Heart left ventricle (tissue), 16 donors: ENCODE measurements around the gene RXRB. TPM values are rescaled to one million over a fixed set of nuclear protein-coding genes. Genes with fewer than 3 reads are reported as not detected.
A peak's percentile ranks its signal among the peaks of the same experiment; 100 is the strongest.

Experiments used
- ATAC-seq, 4 donors: fragments of 200-7000 bp; cut with Tn5 transposase; one replicate each; pipeline ENCODE4 v1.9.1; 2020 to 2022; ENCODE audit warnings: moderate library complexity in 4 of 4, mild to moderate bottlenecking in 3 of 4, moderate number of reproducible peaks in 1 of 4
- DNase-seq, 5 donors: peaks; one replicate each; pipeline ENCODE4 v3.0.0-alpha.2; 2020
- H3K27ac ChIP-seq, 12 donors: fragments of 200-600 bp; sonication (generic) in 4 of 12; one replicate each; pipeline versions ENCODE4 v1.5.0 to v1.8.0; 2016 to 2022; ENCODE audit warnings: mild to moderate bottlenecking in 2 of 12
- H3K27me3 ChIP-seq, 9 donors: fragments of 200-600 bp; sonication (generic) in 2 of 9; one replicate each; pipeline versions ENCODE4 v1.5.1 to v1.8.0; 2016 to 2022; ENCODE audit warnings: mild to moderate bottlenecking in 3 of 9
- H3K36me3 ChIP-seq, 9 donors: fragments of 200-600 bp; sonication (generic) in 2 of 9; one replicate each; pipeline versions ENCODE4 v1.5.0 to v1.8.0; 2018 to 2022; ENCODE audit warnings: mild to moderate bottlenecking in 2 of 9
- H3K4me1 ChIP-seq, 12 donors: fragments of 200-600 bp; sonication (generic) in 4 of 12; one replicate each; pipeline versions ENCODE4 v1.5.0 to v1.8.0; 2016 to 2022; ENCODE audit warnings: mild to moderate bottlenecking in 3 of 12
- H3K4me3 ChIP-seq, 12 donors: fragments of 200-600 bp; sonication (generic) in 4 of 12; one replicate each; pipeline versions ENCODE4 v1.5.0 to v1.8.0; 2017 to 2022; ENCODE audit warnings: mild to moderate bottlenecking in 9 of 12, moderate library complexity in 4 of 12
- H3K9me3 ChIP-seq, 12 donors: fragments of 200-600 bp; sonication (generic) in 4 of 12; one replicate each; pipeline versions ENCODE4 v1.5.0 to v1.8.0; 2016 to 2022; ENCODE audit warnings: mild to moderate bottlenecking in 1 of 12
- POLR2A ChIP-seq, 2 donors: fragments of 450-650 bp; IDR thresholded peaks; one replicate each; pipeline ENCODE4 v1.6.1; 2017; ENCODE audit warnings: antibody characterized with exemption in 2 of 2, mild to moderate bottlenecking in 2 of 2, moderate library complexity in 2 of 2
- WGBS, 4 donors: extraction: QIAGEN DNeasy Blood & Tissue Kit in 2 of 4; methylation state at CpG; one replicate each; pipeline versions ENCODE4 v1.1.5 to v1.1.7; 2013 to 2018; 5-methylcytosine and 5-hydroxymethylcytosine counted together
- intact Hi-C, 10 donors: fragments of 100-400 bp; cut with DNase I; formaldehyde crosslinking; loops; one replicate each; pipeline versions ENCODE4 v1.11.1 to v1.14.2; 2022
- polyA plus RNA-seq, 2 donors: library from polyadenylated mRNA; stranded (reverse); fragments of 200-250 nt; gene quantifications; one replicate each; pipeline ENCODE4 v1.2.3, GENCODE V29; 2013
- total RNA-seq, 9 donors: library from RNA; depleted of rRNA in 2 of 9; stranded (reverse); fragments of >200 nt in 2 of 9; fragmentation: NEBNext Ultra II Directional in 3 of 9; extraction: Animal tissue kit (Norgen Biotek cat#: 25700) in 3 of 9; gene quantifications; one replicate each; pipeline versions ENCODE4 v1.1.0 to v1.2.4, GENCODE V29; 2016 to 2023
- TF ChIP-seq, protein P1 (sequence below), 12 donors: fragments of 200-600 bp; sonication (generic) in 4 of 12; IDR thresholded peaks; one replicate each; pipeline versions ENCODE4 v1.5.0 to v1.8.0; 2018 to 2022; ENCODE audit warnings: antibody characterized with exemption in 12 of 12, mild to moderate bottlenecking in 5 of 12
- donor health status: ischemic (EF 13 %, LVEDD 7.1; RV severe dilation, severe dysfunction).
- donor health status: healthy with polysubstance abuse.
- donor health status: DM: no; HTN: yes; CAD: no.
- donor health status: DM: no; HTN: no; CAD: no.
- donor health status: ischemic (EF 25% LVEDD 6.9; RV normal size, moderate dysfunction).
- donor health status: ischemic (EF 25% LVEDD 5.7; RV mildly dilated, moderate dysfunction).
- donor health status: healthy.
- donor health status: DM: yes; HTN: yes; CAD: no.
- donor health status: ischemic (EF 35%, LVEDD 5.7; RV mildly dilated, moderate dysfunction).
- donor health status: nonischemic (EF 11% LVEDD 7.7; RV severe dilation, severe dysfunction).
- donor health status: DM: yes; HTN: yes; CAD: no.
- donor health status: PGD.
- donor health status: ischemic (EF 29% LVEDD 5.4; RV normal size, mild dysfunction).
- donor health status: nonischemic (EF 23%, LVEDD 6.1; RV moderate dilation, normal function).

Gene RXRB
- total and polyA plus RNA-seq, 11 donors = 20.7 to 39.6 (median 29.8) TPM

DNA sequence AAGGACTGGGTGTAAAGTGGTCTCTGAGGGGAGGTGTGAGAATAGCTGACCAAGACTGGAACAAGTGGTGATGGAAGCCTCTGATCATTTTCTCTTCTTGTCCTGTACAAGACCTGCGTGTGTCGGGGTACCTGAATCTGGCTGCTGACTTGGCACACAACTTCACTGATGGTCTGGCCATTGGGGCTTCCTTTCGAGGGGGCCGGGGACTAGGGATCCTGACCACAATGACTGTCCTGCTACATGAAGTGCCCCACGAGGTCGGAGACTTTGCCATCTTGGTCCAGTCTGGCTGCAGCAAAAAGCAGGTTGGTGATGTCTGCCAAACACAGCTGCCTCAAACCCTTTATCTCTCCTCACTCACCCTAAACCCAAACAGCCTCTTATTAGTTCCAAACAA lies 2.3 kb upstream of the RXRB start:
- Histone ChIP-seq H3K4me1 (peaks cover 10 to 70% (median 47%) of the 10 kb centered on the region in 12 donors), H3K27ac (no peak overlapping the region), H3K36me3 (peaks cover 0 to 31% (median 21%) of the 10 kb centered on the region in 9 donors), H3K4me3 (no peak overlapping the region), H3K27me3 (no peaks in the 10 kb centered on the region), H3K9me3 (no peaks in the 10 kb centered on the region)
- no peak for DNase-seq
- 85 to 91% (median 87%) methylated on average over 6 of the region's 6 CpGs for WGBS, 4 donors
- ATAC-seq = no peak
- intact Hi-C loops = loop anchor here in 2 of 10 donors (5.0 to 10.0 kb wide), 3 partner anchors 45 to 1008 kb away; partner anchors contain the start of genes GPSM3 (in 1 of the 2), PBX2 (in 1 of the 2) and PHF1 (in 1 of the 2)
- TF ChIP-seq POLR2A (IDR thresholded peaks at IDR 0.05) = no peak
- TF ChIP-seq, protein P1, sequence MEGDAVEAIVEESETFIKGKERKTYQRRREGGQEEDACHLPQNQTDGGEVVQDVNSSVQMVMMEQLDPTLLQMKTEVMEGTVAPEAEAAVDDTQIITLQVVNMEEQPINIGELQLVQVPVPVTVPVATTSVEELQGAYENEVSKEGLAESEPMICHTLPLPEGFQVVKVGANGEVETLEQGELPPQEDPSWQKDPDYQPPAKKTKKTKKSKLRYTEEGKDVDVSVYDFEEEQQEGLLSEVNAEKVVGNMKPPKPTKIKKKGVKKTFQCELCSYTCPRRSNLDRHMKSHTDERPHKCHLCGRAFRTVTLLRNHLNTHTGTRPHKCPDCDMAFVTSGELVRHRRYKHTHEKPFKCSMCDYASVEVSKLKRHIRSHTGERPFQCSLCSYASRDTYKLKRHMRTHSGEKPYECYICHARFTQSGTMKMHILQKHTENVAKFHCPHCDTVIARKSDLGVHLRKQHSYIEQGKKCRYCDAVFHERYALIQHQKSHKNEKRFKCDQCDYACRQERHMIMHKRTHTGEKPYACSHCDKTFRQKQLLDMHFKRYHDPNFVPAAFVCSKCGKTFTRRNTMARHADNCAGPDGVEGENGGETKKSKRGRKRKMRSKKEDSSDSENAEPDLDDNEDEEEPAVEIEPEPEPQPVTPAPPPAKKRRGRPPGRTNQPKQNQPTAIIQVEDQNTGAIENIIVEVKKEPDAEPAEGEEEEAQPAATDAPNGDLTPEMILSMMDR (IDR thresholded peaks at IDR 0.05) = no peak

DNA sequence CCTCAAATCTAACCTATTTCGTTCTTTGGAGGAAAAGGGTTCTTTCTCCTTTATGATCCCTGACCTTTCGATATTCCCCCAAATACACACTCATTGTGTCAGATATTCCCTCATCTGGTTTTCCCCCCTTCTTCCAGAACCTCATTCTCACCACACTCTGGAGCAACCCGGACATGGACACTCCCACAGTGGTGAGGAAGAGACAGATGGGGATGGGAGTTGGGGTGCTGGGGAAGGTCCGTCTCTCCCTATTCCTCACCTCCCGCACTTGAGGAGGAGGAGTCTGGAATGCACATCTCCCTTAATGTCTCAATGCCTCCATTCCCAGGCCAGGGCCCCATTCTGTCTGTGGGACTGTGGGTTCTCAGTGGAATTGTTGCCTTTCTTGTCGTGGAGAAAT lies 1.5 kb upstream of the RXRB start:
- WGBS, 4 donors = 79 to 86% (median 83%) methylated on average over 6 of the region's 6 CpGs
- no peaks in the 10 kb centered on the region for H3K27me3 ChIP-seq
- DNase-seq (peak in 1 of 5 donors; percentile 4), ATAC-seq (no peak)
- intact Hi-C loops = loop anchor here in 3 of 10 donors (2.0 to 10.0 kb wide), 5 partner anchors 37 to 1007 kb away; partner anchors contain the start of genes GPSM3 (in 1 of the 3), PBX2 (in 1 of the 3) and PHF1 (in 1 of the 3)
- H3K4me1 ChIP-seq = peaks cover 10 to 71% (median 50%) of the 10 kb centered on the region in 12 donors
- H3K4me3 ChIP-seq = peak overlapping the region in 11 of 12 donors; percentile 59 to 98 (median 81)
- TF ChIP-seq POLR2A (IDR thresholded peaks at IDR 0.05) = no peak
- TF ChIP-seq, protein P1 (IDR thresholded peaks at IDR 0.05) = no peak
- H3K27ac ChIP-seq = peak overlapping the region in 5 of 12 donors; percentile 93 to 100 (median 98)
- peaks cover 0 to 39% (median 26%) of the 10 kb centered on the region in 9 donors for H3K36me3 ChIP-seq
- H3K9me3 ChIP-seq = no peaks in the 10 kb centered on the region

DNA sequence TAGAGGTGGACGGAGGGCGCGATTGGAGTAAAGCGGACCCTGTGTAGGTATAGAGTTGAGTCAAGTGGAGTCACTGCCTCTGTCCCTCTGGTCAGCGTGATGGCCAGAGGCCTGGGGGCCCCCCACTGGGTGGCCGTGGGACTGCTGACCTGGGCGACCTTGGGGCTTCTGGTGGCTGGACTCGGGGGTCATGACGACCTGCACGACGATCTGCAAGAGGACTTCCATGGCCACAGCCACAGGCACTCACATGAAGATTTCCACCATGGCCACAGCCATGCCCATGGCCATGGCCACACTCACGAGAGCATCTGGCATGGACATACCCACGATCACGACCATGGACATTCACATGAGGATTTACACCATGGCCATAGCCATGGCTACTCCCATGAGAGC lies 681 bp upstream of the RXRB start:
- H3K4me3 ChIP-seq = peak overlapping the region; percentile 59 to 98 (median 80)
- ATAC-seq (peak in 2 of 4 donors; percentile 1), DNase-seq (no peak)
- WGBS, 4 donors = 2 to 5% (median 3%) methylated on average over 14 of the region's 14 CpGs
- H3K27me3 ChIP-seq = no peaks in the 10 kb centered on the region
- intact Hi-C loops = loop anchor here in 3 of 10 donors (2.0 to 10.0 kb wide), 5 partner anchors 36 to 1006 kb away; partner anchors contain the start of genes GPSM3 (in 1 of the 3), PBX2 (in 1 of the 3) and PHF1 (in 1 of the 3)
- H3K4me1 ChIP-seq = peaks cover 10 to 76% (median 54%) of the 10 kb centered on the region in 12 donors
- TF ChIP-seq, protein P1 (IDR thresholded peaks at IDR 0.05) = peak in 1 of 12 donors; percentile 0
- no peak for TF ChIP-seq POLR2A (IDR thresholded peaks at IDR 0.05)
- peaks cover 0 to 47% (median 33%) of the 10 kb centered on the region in 9 donors for H3K36me3 ChIP-seq
- H3K27ac ChIP-seq = peak overlapping the region; percentile 88 to 100 (median 98)
- H3K9me3 ChIP-seq = no peaks in the 10 kb centered on the region

DNA sequence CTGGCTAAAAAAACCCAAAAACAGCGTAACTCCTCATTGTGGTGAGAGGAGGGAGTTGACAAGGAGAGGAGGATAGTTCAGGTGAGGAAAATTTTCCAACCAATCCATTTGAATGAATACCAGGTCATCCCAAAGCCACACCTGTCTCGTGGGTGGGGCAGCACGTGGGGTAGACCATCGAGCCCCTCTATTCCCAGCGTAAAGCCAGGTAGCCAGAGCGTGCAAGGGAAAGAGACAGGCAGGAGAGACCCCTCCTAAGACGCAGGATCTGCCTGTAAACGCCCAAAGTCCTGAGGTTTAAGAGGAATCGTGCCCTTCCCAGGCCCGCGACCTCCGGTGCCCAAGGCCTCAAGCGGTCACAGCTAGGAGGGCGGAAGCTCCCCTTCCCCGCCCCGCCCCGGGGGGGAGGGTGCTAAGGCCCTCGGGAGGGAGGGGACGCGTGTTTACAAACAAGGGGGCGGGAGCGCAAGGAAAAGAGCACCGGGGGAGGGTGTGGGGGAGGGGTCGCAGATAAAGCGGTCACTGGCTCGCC lies 712 bp downstream of the RXRB start:
- 1 to 4% (median 3%) methylated on average over 10 to 26 of the region's 26 CpGs for WGBS, 4 donors
- no peak for TF ChIP-seq POLR2A (IDR thresholded peaks at IDR 0.05)
- TF ChIP-seq, protein P1 (IDR thresholded peaks at IDR 0.05) = no peak

More for the DNA sequence above, 712 bp downstream of the RXRB start:
- Histone ChIP-seq H3K27ac (peak overlapping the region; percentile 88 to 100 (median 98)), H3K4me3 (peak overlapping the region; percentile 59 to 98 (median 80)), H3K4me1 (peaks cover 10 to 77% (median 51%) of the 10 kb centered on the region in 12 donors), H3K9me3 (no peaks in the 10 kb centered on the region), H3K36me3 (peaks cover 0 to 61% (median 47%) of the 10 kb centered on the region in 9 donors), H3K27me3 (no peaks in the 10 kb centered on the region)
- intact Hi-C loops = loop anchor here in 8 of 10 donors (1.0 to 10.0 kb wide), 10 partner anchors 35 to 1005 kb away; partner anchors contain the start of genes GPSM3 (in 1 of the 8), PBX2 (in 1 of the 8) and PHF1 (in 1 of the 8)
- DNase-seq (peak in 4 of 5 donors; percentile 78 to 87 (median 82)), ATAC-seq (peak in 3 of 4 donors; percentile 11 to 55 (median 31))
